NCI-H526 (cell line): Measurements from ENCODE around the gene DAPK3.
A peak's percentile ranks its signal among the peaks of the same experiment; 100 is the strongest.
"Not testable (repeated sequence)": the region's sequence is repeated elsewhere in the genome, so short reads cannot be mapped to it uniquely, and the experiment has no call there.

Experiments used
- DNase-seq, 2 experiments: peaks; one replicate each; lab custom pipeline; 2025; lab: John Stamatoyannopoulos, UW

DAPK3 gene

DNA sequence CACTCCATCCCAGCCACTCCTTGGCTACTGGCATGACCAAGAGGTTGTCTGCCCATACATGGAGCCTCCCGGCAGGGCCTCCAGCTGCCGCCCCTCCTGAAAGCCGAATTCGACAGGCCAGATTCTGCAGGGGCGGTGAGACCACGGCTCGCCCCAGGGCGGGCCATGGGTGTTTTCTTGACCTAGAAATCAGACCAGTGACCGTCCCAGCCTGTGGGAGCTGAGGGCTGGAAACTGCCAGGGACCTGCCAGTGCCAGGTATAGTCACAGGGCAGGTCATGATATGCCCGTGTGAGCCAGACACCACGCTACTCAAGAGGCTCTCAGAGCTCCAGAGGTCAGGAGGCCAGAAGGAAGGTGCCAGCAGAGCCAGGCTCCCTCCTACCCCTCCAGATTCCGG is 16.8 kb downstream of the DAPK3 start:
- no peak for DNase-seq

GRCh38 chr19:3952755-3953276 is 18.1 kb downstream of the DAPK3 start:
- not testable (repeated sequence) for DNase-seq

DNA sequence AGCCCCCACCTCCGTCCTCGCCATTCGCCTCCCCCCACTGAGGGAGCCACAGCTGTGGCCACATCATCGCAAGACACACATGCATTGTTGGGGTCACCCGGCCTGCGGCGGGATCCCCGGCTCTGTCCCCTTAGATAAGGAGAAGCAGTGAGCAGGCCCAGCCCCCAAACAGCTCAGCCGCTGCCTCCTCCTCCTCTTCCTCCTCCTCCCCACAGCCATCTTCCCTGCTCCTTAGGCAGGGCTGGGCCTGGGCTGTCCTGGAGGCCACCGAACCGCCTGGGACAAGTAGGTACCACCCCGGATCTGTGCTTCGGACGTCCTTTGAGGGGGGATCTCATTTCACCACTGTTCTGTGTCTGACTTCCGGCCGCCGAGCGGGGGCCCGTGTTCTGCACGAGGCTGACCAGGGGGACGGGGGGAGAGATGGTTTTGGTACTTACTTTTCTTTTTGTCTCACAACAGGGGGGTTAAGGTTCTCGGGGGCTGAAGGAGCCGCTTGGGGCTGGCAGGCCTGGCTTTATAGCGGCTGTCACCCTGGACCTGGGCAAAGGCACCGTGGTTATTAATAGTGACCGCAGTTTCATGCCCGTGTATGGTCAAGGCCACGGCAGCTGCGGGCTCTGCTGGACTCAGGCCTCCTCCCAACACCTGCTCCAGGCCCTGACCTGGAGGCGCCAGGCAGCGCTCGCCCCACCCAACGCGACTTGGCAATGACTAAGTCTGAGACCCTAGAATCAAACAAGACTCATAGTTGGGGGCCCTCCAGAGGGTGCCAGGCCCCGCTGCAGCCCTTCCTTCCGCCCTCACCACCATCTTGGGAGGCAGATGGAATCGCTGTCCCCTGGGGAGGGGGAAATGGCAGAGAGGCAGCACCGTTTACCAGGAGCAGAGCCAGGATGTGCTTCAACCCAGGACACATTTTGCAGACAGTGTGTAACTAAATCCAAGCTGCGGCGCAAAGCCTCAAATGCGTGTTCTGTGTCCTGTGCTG is 19.7 kb downstream of the DAPK3 start:
- no peak for DNase-seq

DNA sequence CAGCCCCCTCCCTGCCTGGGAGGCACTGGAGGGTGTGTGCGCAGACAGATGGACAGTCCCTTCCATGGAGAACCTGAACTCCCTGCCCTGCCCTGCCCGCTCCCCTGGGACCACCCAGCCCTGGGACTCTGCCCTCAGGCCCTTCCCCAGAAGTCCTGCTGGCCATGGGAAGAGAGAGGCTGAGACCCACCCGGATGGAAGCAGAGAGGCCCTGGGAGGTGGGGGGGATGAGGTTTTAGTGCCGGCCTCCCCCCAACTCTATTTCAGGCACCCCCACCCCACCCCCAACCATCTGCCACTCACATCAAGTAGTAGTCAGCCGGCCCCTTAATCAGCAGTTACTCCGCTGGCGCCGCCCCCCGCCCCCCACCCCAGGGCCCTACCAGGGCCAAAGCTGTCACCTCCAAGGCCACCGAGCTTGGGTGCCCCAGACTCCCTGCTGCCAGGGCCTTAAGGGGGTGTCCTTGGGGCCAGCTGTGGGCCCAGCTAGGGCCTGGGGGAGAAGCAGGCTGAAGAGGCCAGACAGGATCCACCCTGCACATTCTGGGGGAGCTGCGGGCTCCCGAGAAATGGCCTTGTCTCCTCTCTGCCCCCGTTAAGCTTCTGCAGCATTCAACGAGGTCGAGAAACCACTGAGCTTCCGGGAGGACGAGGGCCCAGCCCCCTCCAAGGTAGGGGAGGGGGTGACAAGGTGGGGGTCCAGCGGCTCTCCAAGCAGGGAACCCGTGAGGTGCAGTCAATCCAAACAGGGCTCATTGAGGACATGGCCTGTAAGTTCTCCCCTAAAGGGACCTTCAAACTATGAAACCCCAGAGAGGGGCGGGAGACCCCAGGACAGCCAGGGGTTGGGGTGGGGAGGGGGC is 20.7 kb downstream of the DAPK3 start:
- no peak for DNase-seq

DNA sequence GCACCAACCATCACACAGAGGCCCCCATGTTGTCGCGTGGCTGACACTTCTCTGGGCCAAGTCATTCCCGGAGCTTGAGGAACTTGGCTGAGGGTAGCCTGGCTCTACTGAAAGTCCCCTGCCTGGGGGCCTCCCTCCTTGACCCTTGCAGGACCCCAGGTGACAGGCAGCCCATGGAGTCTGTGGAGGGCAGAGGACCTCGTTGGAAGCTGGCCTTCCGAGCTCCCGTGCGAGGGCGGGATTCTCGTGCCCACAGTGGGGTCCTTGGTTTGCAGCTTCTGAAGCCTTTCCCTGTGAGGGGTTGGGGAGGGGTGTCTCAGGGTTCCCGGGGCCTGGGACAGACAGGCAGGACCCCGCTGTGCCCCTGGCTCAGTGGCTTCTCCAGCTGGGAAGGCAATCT is 21.6 kb downstream of the DAPK3 start:
- no peak for DNase-seq

- DNase-seq, result not testable (repeated sequence)
Observed at GRCh38 chr19:3947316-3947933, 23.5 kb downstream of the DAPK3 start.

DNA sequence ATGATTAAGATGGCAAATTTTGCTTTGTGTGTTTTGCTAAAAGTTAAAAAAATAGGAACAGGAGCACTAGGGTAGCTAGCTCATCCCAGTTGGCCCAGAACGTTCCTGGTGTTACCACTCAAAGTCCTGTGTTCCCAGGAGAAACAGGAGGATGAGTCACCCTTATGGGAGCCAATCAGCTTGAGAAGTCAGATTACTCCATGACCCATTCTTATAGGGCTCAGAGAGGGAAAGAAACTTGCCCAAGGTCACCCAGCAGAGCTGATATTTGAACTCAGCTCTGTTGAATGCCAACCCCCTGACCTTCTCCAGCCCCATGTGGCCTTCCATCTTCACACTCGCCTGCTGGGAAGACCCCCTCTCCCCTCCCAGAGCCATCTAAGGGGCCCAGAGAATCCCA is 25.1 kb downstream of the DAPK3 start:
- DNase-seq, result no peak

DNA sequence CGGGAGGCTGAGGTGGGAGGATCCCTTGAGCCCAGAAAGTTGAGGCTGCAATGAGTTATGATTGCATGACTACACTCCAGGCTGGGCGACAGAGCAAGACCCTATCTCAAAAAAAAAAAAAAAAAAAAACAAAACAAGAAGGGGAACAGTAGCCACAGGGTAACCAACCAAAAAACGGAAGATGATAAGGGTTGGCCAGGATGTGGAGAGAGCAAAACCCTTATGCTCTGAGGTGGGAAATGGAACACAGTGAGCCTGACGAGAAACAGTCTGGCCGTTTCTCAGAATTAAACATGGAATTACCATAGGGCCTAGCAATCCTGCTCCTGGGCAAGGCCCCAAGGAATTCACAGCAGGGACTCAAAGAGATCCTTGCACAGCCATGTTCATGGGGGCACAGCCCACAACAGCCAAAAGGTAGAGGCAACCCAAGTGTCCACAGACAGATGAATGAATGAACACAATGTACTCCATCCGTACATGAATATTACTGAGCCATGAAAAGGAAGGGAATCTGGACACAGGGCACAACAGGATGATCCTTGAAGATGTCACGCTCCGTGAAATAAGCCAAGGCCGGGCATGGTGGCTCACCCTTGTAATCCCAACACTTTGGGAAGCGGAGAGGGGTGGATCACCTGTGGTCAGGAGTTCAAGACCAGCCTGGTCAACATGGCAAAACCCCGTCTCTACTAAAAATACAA is 26.7 kb downstream of the DAPK3 start:
- no peak for DNase-seq

DNA sequence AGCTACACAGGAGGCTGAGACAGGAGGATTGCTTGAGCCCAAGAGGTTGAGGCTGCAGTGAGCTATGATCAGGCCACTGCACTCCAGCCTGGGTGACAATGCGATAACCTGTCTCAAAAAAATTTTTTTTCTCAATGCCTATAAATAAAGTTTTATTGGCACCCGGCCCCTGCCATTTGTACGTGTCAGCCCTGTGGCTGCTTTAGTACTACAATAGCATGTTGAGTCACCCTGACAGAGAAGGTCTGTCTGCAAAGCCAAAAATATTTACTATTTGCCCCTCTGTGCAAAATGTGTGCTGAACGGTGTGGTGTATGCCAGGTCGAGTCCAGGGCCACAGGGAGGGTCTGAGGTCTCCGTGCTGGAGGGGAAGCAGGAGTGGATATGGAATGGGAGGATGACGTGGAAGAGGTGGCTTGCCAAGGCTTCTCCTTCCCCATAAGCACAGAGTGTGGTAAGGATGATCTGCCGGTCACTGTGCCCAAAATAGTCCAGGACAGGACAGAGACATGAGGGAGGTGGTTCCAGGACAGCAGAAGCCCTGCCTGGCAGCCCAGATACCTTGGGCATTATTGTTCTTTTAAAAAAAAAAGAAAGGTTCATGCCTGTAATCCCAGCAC is 28.0 kb downstream of the DAPK3 start:
- no peak for DNase-seq

GRCh38 chr19:3938300-3938950 is 32.5 kb downstream of the DAPK3 start:
- DNase-seq, result not testable (repeated sequence)

- peak in 1 of 2 experiments; percentile 8 for DNase-seq
Observed at GRCh38 chr19:3936506-3937442, 34.1 kb downstream of the DAPK3 start.

DNA sequence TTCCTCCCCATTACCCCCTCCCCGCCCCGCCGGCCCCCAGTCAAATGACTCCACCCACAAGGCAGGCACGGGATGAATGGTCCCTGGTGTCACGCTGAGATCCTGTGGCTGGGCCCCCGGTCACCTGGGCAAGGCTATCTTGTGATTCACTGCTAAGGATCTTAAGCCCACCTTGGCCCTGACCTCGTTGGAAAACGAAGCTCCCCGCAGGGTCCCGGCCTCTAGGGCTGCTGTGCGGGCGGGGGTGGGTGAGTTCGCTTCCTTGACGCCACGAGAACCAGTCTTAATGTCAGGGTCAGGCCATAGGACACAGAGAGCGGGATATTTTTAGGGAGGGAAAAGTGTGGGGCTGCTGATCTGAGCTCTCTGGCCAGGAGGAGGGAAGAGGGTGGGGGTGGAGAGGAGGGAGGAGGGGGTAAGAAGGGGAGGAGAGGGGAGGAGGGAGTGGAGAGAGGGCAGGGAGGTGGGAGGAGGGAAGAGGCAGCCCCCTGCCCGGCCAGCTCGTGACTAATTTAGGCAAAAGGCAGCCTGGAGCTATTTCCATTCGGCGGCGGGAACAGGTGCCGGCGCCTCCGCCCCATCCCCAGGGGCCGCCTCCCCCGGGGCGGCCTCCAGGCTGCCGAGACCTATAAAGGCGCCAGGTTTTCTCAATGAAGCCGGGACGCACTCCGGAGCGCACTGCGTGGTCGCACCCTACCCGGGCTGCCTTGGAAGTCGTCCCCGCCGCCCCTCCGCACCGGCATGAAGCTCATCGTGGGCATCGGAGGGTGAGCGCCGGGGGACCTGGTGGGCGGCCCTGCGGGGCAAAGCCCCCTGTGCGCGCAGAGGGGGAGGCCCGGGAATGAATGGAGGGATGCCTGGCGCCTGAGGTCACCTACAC is 37.7 kb downstream of the DAPK3 start, which contains the start of gene NMRK2:
TSS of gene NMRK2 (plus strand) at position 139 of the 880 bp plus-strand sequence. CDS start at position 742, 603 bp downstream.
- DNase-seq, result peak in 1 of 2 experiments; percentile 41

GRCh38 chr19:3931041-3931440 is 39.9 kb downstream of the DAPK3 start:
- DNase-seq, result no peak

GRCh38 chr19:3923912-3924311 is 47.0 kb downstream of the DAPK3 start:
- no peak for DNase-seq

DNA sequence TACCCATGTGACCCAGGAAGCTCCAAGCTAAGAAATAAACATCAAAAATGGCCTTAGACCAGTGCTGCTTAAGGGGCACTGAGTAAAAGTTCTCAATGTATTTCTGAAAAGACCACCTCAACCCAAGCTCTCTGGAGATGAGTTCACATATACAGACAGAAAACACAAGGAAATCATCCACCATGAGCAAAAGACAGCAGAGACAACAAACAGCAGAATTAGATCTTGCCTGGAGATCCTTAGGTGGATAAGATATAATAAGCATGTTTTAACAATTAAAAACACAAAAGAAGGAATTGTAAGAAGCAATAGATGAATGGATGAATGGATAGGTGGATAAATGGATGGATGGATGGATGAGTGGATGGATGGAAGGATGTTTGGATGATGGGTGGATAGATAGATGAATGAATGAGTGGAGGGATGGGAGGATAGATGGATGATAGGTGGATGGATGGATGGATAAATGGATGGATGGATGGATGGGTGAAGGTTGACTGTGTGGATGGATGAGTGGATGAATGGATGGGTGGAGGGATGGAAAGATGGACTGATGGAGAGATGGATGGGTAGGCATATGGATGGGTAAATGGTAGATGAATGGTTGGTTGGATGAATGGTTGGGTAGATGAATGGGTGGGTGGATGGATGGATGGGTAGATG is 47.7 kb downstream of the DAPK3 start:
- no peak for DNase-seq

- no peak for DNase-seq
Observed at GRCh38 chr19:3919793-3920192, 51.1 kb downstream of the DAPK3 start.

DNA sequence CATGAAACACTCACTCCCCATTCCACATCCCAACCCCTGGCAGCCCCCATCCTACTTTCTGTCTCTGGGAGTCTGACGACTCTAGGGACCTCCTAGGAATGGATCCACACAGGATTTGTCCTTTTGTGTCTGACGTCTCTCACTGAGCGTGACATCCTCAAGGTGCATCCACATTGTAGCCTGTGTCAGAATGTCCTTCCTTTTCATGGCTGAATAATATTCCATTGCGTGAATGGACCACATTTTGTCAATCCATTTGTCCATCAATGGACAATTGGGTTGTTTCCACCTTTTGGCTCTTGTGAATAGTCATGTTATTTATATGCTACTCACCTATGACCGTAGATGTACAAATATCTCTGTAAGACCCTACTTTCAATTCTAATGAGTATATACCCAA is 54.9 kb downstream of the DAPK3 start:
- DNase-seq, result no peak

- no peak for DNase-seq
Observed at GRCh38 chr19:3914199-3914598, 56.7 kb downstream of the DAPK3 start.
